WTC11 (cell line): ENCODE measurements around the gene IPO11. TPM values are rescaled to one million over a fixed set of nuclear protein-coding genes. Genes with fewer than 3 reads are reported as not detected.

ENCODE experiments used
- ATAC-seq: fragments of 200-7000 bp; cut with Tn5 transposase; 2 replicates; pipeline ENCODE4 v1.10.0; 2021; ENCODE audit warnings: mild to moderate bottlenecking, moderate library complexity
- CTCF ChIA-PET: fragments of 300-600 bp; sonication (Branson Sonifier 250); formaldehyde crosslinking; loops from one replicate; lab custom pipeline; 2021; ENCODE audit warnings: antibody characterized with exemption; lab: Charles Lee
- POLR2A ChIA-PET: fragments of 350-600 bp; sonication (Branson Sonifier 250); formaldehyde crosslinking; loops from one replicate; lab custom pipeline; 2021; ENCODE audit warnings: antibody characterized with exemption; lab: Charles Lee
- DNase-seq: peaks from one replicate; pipeline ENCODE4 v3.0.0; 2021; ENCODE audit warnings: low spot score
- H3K27ac Mint-ChIP-seq: 2 replicates; pipeline ENCODE4 v1.8.0; 2021; ENCODE audit warnings: mixed read lengths
- H3K27me3 Mint-ChIP-seq: 2 replicates; pipeline ENCODE4 v1.8.0; 2021; ENCODE audit warnings: low read depth, mild to moderate bottlenecking, moderate library complexity, mixed read lengths
- H3K36me3 Mint-ChIP-seq: 2 replicates; pipeline ENCODE4 v1.8.0; 2021; ENCODE audit warnings: mixed read lengths
- H3K4me1 Mint-ChIP-seq: 2 replicates; pipeline ENCODE4 v1.8.0; 2022; ENCODE audit warnings: mixed read lengths
- H3K4me3 Mint-ChIP-seq: 2 replicates; pipeline ENCODE4 v1.8.0; 2021; ENCODE audit warnings: mild to moderate bottlenecking, moderate library complexity, mixed read lengths
- H3K9me3 Mint-ChIP-seq: 2 replicates; pipeline ENCODE4 v1.8.0; 2021; ENCODE audit warnings: mixed read lengths
- AFF4 ChIP-seq: sonication (generic); formaldehyde crosslinking; IDR thresholded peaks from 2 replicates; pipeline ENCODE4 v1.8.1; 2023; ENCODE audit warnings: mild to moderate bottlenecking, missing genetic modification reagents, borderline replicate concordance
- E2F1 ChIP-seq: sonication (generic); formaldehyde crosslinking; IDR thresholded peaks from 2 replicates; pipeline ENCODE4 v1.8.0; 2022; ENCODE audit warnings: mild to moderate bottlenecking, missing genetic modification reagents
- E2F4 ChIP-seq: sonication (generic); formaldehyde crosslinking; IDR thresholded peaks from 2 replicates; pipeline ENCODE4 v1.8.1; 2022; ENCODE audit warnings: low read depth, mild to moderate bottlenecking, moderate library complexity, missing genetic modification reagents, borderline replicate concordance
- ELF4 ChIP-seq: sonication (generic); formaldehyde crosslinking; IDR thresholded peaks from 2 replicates; pipeline ENCODE4 v1.8.1; 2022; ENCODE audit warnings: low read depth, mild to moderate bottlenecking, moderate library complexity, missing genetic modification reagents
- ERG ChIP-seq: fragments of 250-450 bp; sonication (Bioruptor Pico); IDR thresholded peaks from 2 replicates; pipeline ENCODE4 v1.8.0; 2021; ENCODE audit warnings: mild to moderate bottlenecking
- FOXK1 ChIP-seq: sonication (generic); formaldehyde crosslinking; IDR thresholded peaks from 2 replicates; pipeline ENCODE4 v1.8.0; 2022; ENCODE audit warnings: mild to moderate bottlenecking, moderate library complexity, missing genetic modification reagents
- GABPB1 ChIP-seq: sonication (generic); formaldehyde crosslinking; IDR thresholded peaks from 2 replicates; pipeline ENCODE4 v1.8.1; 2023; ENCODE audit warnings: mild to moderate bottlenecking, missing genetic modification reagents
- HMGA2 ChIP-seq: fragments of 250-450 bp; sonication (Bioruptor Pico); IDR thresholded peaks from 2 replicates; pipeline ENCODE4 v1.4.0; 2021; ENCODE audit warnings: mild to moderate bottlenecking, moderate library complexity
- IRF2 ChIP-seq: sonication (generic); formaldehyde crosslinking; IDR thresholded peaks from 2 replicates; pipeline ENCODE4 v1.8.0; 2022; ENCODE audit warnings: low read depth, missing genetic modification reagents, borderline replicate concordance
- KAT7 ChIP-seq: sonication (generic); formaldehyde crosslinking; IDR thresholded peaks from 2 replicates; pipeline ENCODE4 v1.8.1; 2023; ENCODE audit warnings: missing genetic modification reagents, mild to moderate bottlenecking, borderline replicate concordance
- NFATC4 ChIP-seq: fragments of 250-450 bp; sonication (Bioruptor Pico); IDR thresholded peaks from 2 replicates; pipeline ENCODE4 v1.9.0; 2021; ENCODE audit warnings: mild to moderate bottlenecking
- TCF7 ChIP-seq: sonication (generic); formaldehyde crosslinking; IDR thresholded peaks from 2 replicates; pipeline ENCODE4 v1.8.0; 2022; ENCODE audit warnings: mild to moderate bottlenecking, low read depth, missing genetic modification reagents, moderate library complexity
- TP53 ChIP-seq: sonication (generic); formaldehyde crosslinking; IDR thresholded peaks from 2 replicates; pipeline ENCODE4 v1.8.1; 2023; ENCODE audit warnings: mild to moderate bottlenecking, missing genetic modification reagents
- ZBTB21 ChIP-seq: sonication (generic); formaldehyde crosslinking; IDR thresholded peaks from 2 replicates; pipeline ENCODE4 v1.8.1; 2023; ENCODE audit warnings: mild to moderate bottlenecking, missing genetic modification reagents, borderline replicate concordance
- ZMAT4 ChIP-seq: fragments of 250-450 bp; sonication (Bioruptor Pico); IDR thresholded peaks from 2 replicates; pipeline ENCODE4 v1.9.0; 2021; ENCODE audit warnings: mild to moderate bottlenecking
- ZNF416 ChIP-seq: fragments of 250-450 bp; sonication (Bioruptor Pico); IDR thresholded peaks from 2 replicates; pipeline ENCODE4 v1.9.0; 2021; ENCODE audit warnings: mild to moderate bottlenecking, inconsistent platforms
- ZNF532 ChIP-seq: fragments of 250-450 bp; sonication (Bioruptor Pico); IDR thresholded peaks from 2 replicates; pipeline ENCODE4 v1.9.0; 2021; ENCODE audit warnings: mild to moderate bottlenecking, borderline replicate concordance
- total RNA-seq: library from RNA; stranded (reverse); gene quantifications from 3 replicates; pipeline ENCODE4 v1.2.3, GENCODE V29; 2021

The IPO11 gene
- total RNA-seq, 1 experiment from 2014 or later = 61.9 TPM

GRCh38 chr5:62542720-62543119, 130.2 kb downstream of the IPO11 start:
- Mint-ChIP-seq H3K36me3 (peaks cover 31% of the 10 kb centered on the region), H3K27me3 (no peaks in the 10 kb centered on the region), H3K9me3 (no peaks in the 10 kb centered on the region), H3K27ac (no peak overlapping the region), H3K4me3 (no peak overlapping the region), H3K4me1 (peaks cover 2% of the 10 kb centered on the region; the same call in 1 of the 2 replicates)
- ChIA-PET POLR2A (no interaction called here), CTCF (no interaction called here)
- ATAC-seq = no peak
- no peak for DNase-seq
- TF ChIP-seq FOXK1 (CRISPR knock-in tag) (no peak), TCF7 (CRISPR knock-in tag) (no peak), E2F4 (no peak), ZNF416 (CRISPR knock-in tag) (no peak), E2F1 (CRISPR knock-in tag) (no peak), GABPB1 (CRISPR knock-in tag) (no peak), AFF4 (CRISPR knock-in tag) (no peak), ELF4 (CRISPR knock-in tag) (no peak), ERG (CRISPR knock-in tag) (no peak), ZMAT4 (CRISPR knock-in tag) (no peak), IRF2 (no peak), ZBTB21 (CRISPR knock-in tag) (no peak), KAT7 (CRISPR knock-in tag) (no peak), HMGA2 (CRISPR knock-in tag) (no peak), NFATC4 (CRISPR knock-in tag) (no peak), TP53 (CRISPR knock-in tag) (no peak), ZNF532 (no peak)
